ENCODE data around the gene ACTR2. TPM values are rescaled to one million over a fixed set of nuclear protein-coding genes. Genes with fewer than 3 reads are reported as not detected.

Gene ACTR2
- total RNA-seq, 1 experiment from 2014 or later = 160 TPM

DNA sequence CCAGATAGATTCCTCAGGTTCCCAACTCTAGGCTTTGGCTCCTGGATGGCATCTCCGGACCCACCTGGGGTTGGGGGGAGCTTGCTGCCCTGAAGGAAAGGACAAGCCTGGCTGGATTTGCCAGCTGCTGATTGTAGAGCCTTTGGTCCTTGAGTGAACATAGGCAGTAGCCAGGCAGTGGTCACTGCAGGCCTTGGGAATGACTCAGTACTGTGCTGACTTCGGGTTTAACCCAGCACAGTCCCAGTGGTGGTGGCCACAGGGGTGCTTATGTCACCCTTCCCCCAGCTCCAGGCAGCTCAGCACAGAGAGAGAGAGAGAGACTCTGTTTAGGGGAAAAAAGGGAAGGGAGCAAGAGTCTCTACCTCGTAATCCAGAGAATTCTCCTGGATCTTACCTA, 27.7 kb upstream of the ACTR2 start:
- H3K4me3 Mint-ChIP-seq = no peak overlapping the region
- H3K36me3 Mint-ChIP-seq = no peaks in the 10 kb centered on the region
- H3K27me3 Mint-ChIP-seq (ENCODE audit: low read depth) = peaks cover 2% of the 10 kb centered on the region; the same call in 1 of the 2 replicates
- H3K4me1 Mint-ChIP-seq = peaks cover 5% of the 10 kb centered on the region
- POLR2A ChIA-PET = no interaction called here
- no peaks in the 10 kb centered on the region for H3K9me3 Mint-ChIP-seq
- no peak for TF ChIP-seq NR1H2 (CRISPR knock-in tag; IDR thresholded peaks at IDR 0.05)
- TF ChIP-seq ZNF396 (CRISPR knock-in tag; IDR thresholded peaks at IDR 0.05; ENCODE audit: borderline replicate concordance) = no peak
- no peak for TF ChIP-seq HMGA2 (CRISPR knock-in tag; IDR thresholded peaks at IDR 0.05)
- TF ChIP-seq, protein P1, sequence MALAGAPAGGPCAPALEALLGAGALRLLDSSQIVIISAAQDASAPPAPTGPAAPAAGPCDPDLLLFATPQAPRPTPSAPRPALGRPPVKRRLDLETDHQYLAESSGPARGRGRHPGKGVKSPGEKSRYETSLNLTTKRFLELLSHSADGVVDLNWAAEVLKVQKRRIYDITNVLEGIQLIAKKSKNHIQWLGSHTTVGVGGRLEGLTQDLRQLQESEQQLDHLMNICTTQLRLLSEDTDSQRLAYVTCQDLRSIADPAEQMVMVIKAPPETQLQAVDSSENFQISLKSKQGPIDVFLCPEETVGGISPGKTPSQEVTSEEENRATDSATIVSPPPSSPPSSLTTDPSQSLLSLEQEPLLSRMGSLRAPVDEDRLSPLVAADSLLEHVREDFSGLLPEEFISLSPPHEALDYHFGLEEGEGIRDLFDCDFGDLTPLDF (CRISPR knock-in tag; IDR thresholded peaks at IDR 0.05) = no peak
- TF ChIP-seq NR2C2 (CRISPR knock-in tag; IDR thresholded peaks at IDR 0.05) = no peak
- TF ChIP-seq, protein P2, sequence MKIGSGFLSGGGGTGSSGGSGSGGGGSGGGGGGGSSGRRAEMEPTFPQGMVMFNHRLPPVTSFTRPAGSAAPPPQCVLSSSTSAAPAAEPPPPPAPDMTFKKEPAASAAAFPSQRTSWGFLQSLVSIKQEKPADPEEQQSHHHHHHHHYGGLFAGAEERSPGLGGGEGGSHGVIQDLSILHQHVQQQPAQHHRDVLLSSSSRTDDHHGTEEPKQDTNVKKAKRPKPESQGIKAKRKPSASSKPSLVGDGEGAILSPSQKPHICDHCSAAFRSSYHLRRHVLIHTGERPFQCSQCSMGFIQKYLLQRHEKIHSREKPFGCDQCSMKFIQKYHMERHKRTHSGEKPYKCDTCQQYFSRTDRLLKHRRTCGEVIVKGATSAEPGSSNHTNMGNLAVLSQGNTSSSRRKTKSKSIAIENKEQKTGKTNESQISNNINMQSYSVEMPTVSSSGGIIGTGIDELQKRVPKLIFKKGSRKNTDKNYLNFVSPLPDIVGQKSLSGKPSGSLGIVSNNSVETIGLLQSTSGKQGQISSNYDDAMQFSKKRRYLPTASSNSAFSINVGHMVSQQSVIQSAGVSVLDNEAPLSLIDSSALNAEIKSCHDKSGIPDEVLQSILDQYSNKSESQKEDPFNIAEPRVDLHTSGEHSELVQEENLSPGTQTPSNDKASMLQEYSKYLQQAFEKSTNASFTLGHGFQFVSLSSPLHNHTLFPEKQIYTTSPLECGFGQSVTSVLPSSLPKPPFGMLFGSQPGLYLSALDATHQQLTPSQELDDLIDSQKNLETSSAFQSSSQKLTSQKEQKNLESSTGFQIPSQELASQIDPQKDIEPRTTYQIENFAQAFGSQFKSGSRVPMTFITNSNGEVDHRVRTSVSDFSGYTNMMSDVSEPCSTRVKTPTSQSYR (CRISPR knock-in tag; IDR thresholded peaks at IDR 0.05) = no peak
- TF ChIP-seq, protein P3, sequence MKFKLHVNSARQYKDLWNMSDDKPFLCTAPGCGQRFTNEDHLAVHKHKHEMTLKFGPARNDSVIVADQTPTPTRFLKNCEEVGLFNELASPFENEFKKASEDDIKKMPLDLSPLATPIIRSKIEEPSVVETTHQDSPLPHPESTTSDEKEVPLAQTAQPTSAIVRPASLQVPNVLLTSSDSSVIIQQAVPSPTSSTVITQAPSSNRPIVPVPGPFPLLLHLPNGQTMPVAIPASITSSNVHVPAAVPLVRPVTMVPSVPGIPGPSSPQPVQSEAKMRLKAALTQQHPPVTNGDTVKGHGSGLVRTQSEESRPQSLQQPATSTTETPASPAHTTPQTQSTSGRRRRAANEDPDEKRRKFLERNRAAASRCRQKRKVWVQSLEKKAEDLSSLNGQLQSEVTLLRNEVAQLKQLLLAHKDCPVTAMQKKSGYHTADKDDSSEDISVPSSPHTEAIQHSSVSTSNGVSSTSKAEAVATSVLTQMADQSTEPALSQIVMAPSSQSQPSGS (CRISPR knock-in tag; IDR thresholded peaks at IDR 0.05; ENCODE audit: borderline replicate concordance, low read depth) = no peak
- no peak for TF ChIP-seq NFE2L1 (CRISPR knock-in tag; IDR thresholded peaks at IDR 0.05)
- TF ChIP-seq EMX1 (CRISPR knock-in tag; IDR thresholded peaks at IDR 0.05) = no peak
- no peak for TF ChIP-seq CREB1 (CRISPR knock-in tag; IDR thresholded peaks at IDR 0.05)
- TF ChIP-seq MYBL2 (CRISPR knock-in tag; IDR thresholded peaks at IDR 0.05) = no peak
- no peak for TF ChIP-seq RORB (CRISPR knock-in tag; IDR thresholded peaks at IDR 0.05)
- TF ChIP-seq, protein P4, sequence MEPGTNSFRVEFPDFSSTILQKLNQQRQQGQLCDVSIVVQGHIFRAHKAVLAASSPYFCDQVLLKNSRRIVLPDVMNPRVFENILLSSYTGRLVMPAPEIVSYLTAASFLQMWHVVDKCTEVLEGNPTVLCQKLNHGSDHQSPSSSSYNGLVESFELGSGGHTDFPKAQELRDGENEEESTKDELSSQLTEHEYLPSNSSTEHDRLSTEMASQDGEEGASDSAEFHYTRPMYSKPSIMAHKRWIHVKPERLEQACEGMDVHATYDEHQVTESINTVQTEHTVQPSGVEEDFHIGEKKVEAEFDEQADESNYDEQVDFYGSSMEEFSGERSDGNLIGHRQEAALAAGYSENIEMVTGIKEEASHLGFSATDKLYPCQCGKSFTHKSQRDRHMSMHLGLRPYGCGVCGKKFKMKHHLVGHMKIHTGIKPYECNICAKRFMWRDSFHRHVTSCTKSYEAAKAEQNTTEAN (CRISPR knock-in tag; IDR thresholded peaks at IDR 0.05) = no peak
- TF ChIP-seq ZNF423 (CRISPR knock-in tag; IDR thresholded peaks at IDR 0.05) = no peak
- TF ChIP-seq, protein P5, sequence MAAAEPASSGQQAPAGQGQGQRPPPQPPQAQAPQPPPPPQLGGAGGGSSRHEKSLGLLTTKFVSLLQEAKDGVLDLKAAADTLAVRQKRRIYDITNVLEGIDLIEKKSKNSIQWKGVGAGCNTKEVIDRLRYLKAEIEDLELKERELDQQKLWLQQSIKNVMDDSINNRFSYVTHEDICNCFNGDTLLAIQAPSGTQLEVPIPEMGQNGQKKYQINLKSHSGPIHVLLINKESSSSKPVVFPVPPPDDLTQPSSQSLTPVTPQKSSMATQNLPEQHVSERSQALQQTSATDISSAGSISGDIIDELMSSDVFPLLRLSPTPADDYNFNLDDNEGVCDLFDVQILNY (CRISPR knock-in tag; IDR thresholded peaks at IDR 0.05) = no peak
- TF ChIP-seq, protein P6, sequence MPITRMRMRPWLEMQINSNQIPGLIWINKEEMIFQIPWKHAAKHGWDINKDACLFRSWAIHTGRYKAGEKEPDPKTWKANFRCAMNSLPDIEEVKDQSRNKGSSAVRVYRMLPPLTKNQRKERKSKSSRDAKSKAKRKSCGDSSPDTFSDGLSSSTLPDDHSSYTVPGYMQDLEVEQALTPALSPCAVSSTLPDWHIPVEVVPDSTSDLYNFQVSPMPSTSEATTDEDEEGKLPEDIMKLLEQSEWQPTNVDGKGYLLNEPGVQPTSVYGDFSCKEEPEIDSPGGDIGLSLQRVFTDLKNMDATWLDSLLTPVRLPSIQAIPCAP (CRISPR knock-in tag; IDR thresholded peaks at IDR 0.05) = no peak
- TF ChIP-seq FOXK1 (CRISPR knock-in tag; IDR thresholded peaks at IDR 0.05) = no peak
- no peak for TF ChIP-seq TCF7 (CRISPR knock-in tag; IDR thresholded peaks at IDR 0.05; ENCODE audit: low read depth)
- TF ChIP-seq FOXJ3 (CRISPR knock-in tag; IDR thresholded peaks at IDR 0.05; ENCODE audit: borderline replicate concordance) = no peak
- H3K27ac Mint-ChIP-seq = no peak overlapping the region
- ATAC-seq = no peak
- DNase-seq (ENCODE audit: low spot score) = no peak
- CTCF ChIA-PET = interaction anchor here (2.2 kb wide), 1 partner anchor 13 kb away, joined by 7 read pairs; no protein-coding TSS in a partner anchor

Measured in WTC11 (cell line).